ENCODE results near the gene DPP3. TPM values are rescaled to one million over a fixed set of nuclear protein-coding genes. Genes with fewer than 3 reads are reported as not detected.

The DPP3 gene
- total RNA-seq, 1 experiment from 2014 or later = 55.6 TPM

GRCh38 chr11:66473167-66473566, 7.1 kb upstream of the DPP3 start:
- Histone ChIP-seq H3K4me3 (replicated peaks in 1 of 2; ENCODE audit: low read depth in 1 of 2, low read length in 2 of 2) (no peak overlapping the region), H2AFZ (ENCODE audit: low read depth, low read length, poor library complexity, severe bottlenecking) (no peak overlapping the region), H3K4me2 (ENCODE audit: low read length) (no peak overlapping the region), H3K27ac (ENCODE audit: low read depth, low read length) (no peak overlapping the region), H3K9me2 (ENCODE audit: insufficient read depth) (no peaks in the 10 kb centered on the region), H3K36me3 (ENCODE audit: control insufficient read depth in 1 of 2, insufficient read depth in 2 of 2, low read length in 2 of 2) (peaks cover 8 to 12% of the 10 kb centered on the region in 2 experiments; a peak in 2 of 4 replicates), H4K20me1 (ENCODE audit: insufficient read depth) (no peaks in the 10 kb centered on the region), H3K9ac (ENCODE audit: low read length) (no peak overlapping the region), H3K79me2 (ENCODE audit: insufficient read depth, low read length) (no peaks in the 10 kb centered on the region; the same call in 1 of the 2 replicates), H3K27me3 (ENCODE audit: insufficient read depth, low read length) (no peaks in the 10 kb centered on the region), H3K9me3 (ENCODE audit: control insufficient read depth in 1 of 2, insufficient read depth in 1 of 2, low read depth in 1 of 2, low read length in 2 of 2) (no peaks in the 10 kb centered on the region), H3K4me1 (ENCODE audit: control insufficient read depth in 1 of 2, insufficient read depth in 2 of 2, low read length in 2 of 2) (no peaks in the 10 kb centered on the region; a peak in 3 of 4 replicates)
- TF ChIP-seq ZFX (IDR thresholded peaks at IDR 0.05) = no peak
- TF ChIP-seq, protein P1, sequence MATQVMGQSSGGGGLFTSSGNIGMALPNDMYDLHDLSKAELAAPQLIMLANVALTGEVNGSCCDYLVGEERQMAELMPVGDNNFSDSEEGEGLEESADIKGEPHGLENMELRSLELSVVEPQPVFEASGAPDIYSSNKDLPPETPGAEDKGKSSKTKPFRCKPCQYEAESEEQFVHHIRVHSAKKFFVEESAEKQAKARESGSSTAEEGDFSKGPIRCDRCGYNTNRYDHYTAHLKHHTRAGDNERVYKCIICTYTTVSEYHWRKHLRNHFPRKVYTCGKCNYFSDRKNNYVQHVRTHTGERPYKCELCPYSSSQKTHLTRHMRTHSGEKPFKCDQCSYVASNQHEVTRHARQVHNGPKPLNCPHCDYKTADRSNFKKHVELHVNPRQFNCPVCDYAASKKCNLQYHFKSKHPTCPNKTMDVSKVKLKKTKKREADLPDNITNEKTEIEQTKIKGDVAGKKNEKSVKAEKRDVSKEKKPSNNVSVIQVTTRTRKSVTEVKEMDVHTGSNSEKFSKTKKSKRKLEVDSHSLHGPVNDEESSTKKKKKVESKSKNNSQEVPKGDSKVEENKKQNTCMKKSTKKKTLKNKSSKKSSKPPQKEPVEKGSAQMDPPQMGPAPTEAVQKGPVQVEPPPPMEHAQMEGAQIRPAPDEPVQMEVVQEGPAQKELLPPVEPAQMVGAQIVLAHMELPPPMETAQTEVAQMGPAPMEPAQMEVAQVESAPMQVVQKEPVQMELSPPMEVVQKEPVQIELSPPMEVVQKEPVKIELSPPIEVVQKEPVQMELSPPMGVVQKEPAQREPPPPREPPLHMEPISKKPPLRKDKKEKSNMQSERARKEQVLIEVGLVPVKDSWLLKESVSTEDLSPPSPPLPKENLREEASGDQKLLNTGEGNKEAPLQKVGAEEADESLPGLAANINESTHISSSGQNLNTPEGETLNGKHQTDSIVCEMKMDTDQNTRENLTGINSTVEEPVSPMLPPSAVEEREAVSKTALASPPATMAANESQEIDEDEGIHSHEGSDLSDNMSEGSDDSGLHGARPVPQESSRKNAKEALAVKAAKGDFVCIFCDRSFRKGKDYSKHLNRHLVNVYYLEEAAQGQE (IDR thresholded peaks at IDR 0.05; ENCODE audit: low read depth) = no peak
- TF ChIP-seq ELF1 (IDR thresholded peaks at IDR 0.05; ENCODE audit: borderline replicate concordance, low read depth) = no peak
- TF ChIP-seq POLR2A (IDR thresholded peaks at IDR 0.05; ENCODE audit: borderline replicate concordance, extremely low read depth, insufficient read depth, insufficient read length) = no peak
- TF ChIP-seq CBX3 (IDR thresholded peaks at IDR 0.05; ENCODE audit: low read depth) = no peak
- TF ChIP-seq SIN3A (IDR thresholded peaks at IDR 0.05; ENCODE audit: low read depth) = no peak
- no peak for TF ChIP-seq FOSL1 (IDR thresholded peaks at IDR 0.05; ENCODE audit: low read depth)
- TF ChIP-seq JUND (IDR thresholded peaks at IDR 0.05) = no peak
- TF ChIP-seq TCF7L2 (IDR thresholded peaks at IDR 0.05; ENCODE audit: borderline replicate concordance, extremely low read depth, insufficient read depth, insufficient read length) = no peak
- no peak for TF ChIP-seq SP1 (IDR thresholded peaks at IDR 0.05; ENCODE audit: low read depth)
- no peak for TF ChIP-seq SRF (IDR thresholded peaks at IDR 0.05; ENCODE audit: low read depth)
- TF ChIP-seq POLR2AphosphoS5 (IDR thresholded peaks at IDR 0.05; ENCODE audit: low read depth, low read length) = no peak
- TF ChIP-seq CEBPB (IDR thresholded peaks at IDR 0.05; ENCODE audit: low read depth) = no peak
- CTCF ChIA-PET = no interaction called here
- intact Hi-C loops (cut with micrococcal nuclease) = no loop called here
- BruUV-seq (replicated peaks) = no TSS peak
- ATAC-seq = no peak
- RAD21 ChIA-PET (ENCODE audit: low non-redundant PET in 1 of 2, low total read pairs in 2 of 2, uncharacterized antibody in 2 of 2, unreplicated experiment in 2 of 2) = no interaction called here
- POLR2A ChIA-PET = no interaction called here
- no peak for DNase-seq (ENCODE audit: low read depth, low spot score)
